Measurements from ENCODE around the gene SHISA8.

SHISA8 gene

GRCh38 chr22:41913040-41913719, 1.7 kb downstream of the SHISA8 start:
- Histone ChIP-seq H3K4me3 (no peak overlapping the region), H3K27ac (no peak overlapping the region)
- no peak for DNase-seq (ENCODE audit: low spot score)
- TF ChIP-seq CTCF (IDR thresholded peaks at IDR 0.05), result no peak

GRCh38 chr22:41912338-41913039, 2.4 kb downstream of the SHISA8 start:
- H3K4me3 ChIP-seq, result no peak overlapping the region
- no peak for DNase-seq (ENCODE audit: low spot score)
- TF ChIP-seq CTCF (IDR thresholded peaks at IDR 0.05), result no peak
- H3K27ac ChIP-seq, result no peak overlapping the region

- Histone ChIP-seq H3K4me3 (peak overlapping the region; percentile 65), H3K27ac (no peak overlapping the region)
- no peak for TF ChIP-seq CTCF (IDR thresholded peaks at IDR 0.05)
- no peak for DNase-seq (ENCODE audit: low spot score)
These were observed 3.8 kb downstream of the SHISA8 start for GRCh38 chr22:41911001-41911611.

GRCh38 chr22:41910050-41911000, 4.5 kb downstream of the SHISA8 start:
- Histone ChIP-seq H3K27ac (no peak overlapping the region), H3K4me3 (peak overlapping the region; percentile 65)
- no peak for DNase-seq (ENCODE audit: low spot score)

GRCh38 chr22:41909310-41910049, 5.4 kb downstream of the SHISA8 start:
- Histone ChIP-seq H3K27ac (no peak overlapping the region), H3K4me3 (peak overlapping the region; percentile 65)
- TF ChIP-seq CTCF (IDR thresholded peaks at IDR 0.05), result no peak
- no peak for DNase-seq (ENCODE audit: low spot score)

More at GRCh38 chr22:41910050-41911000, 4.5 kb downstream of the SHISA8 start:
- TF ChIP-seq CTCF (IDR thresholded peaks at IDR 0.05), result no peak
